GM19455 (cell line): ENCODE data around the gene C20orf204.

ENCODE experiments used
- ATAC-seq: cut with Tn5 transposase; IDR thresholded peaks from one replicate; pipeline ENCODE4 v1.9.1; 2021; ENCODE audit not compliant: unreplicated experiment

Gene C20orf204

GRCh38 chr20:64055396-64055892, 19.5 kb downstream of the C20orf204 start:
- no peak for ATAC-seq

GRCh38 chr20:64055893-64056638, 20.1 kb downstream of the C20orf204 start:
- no peak for ATAC-seq

- no peak for ATAC-seq
These were observed 20.6 kb downstream of the C20orf204 start for GRCh38 chr20:64056639-64056888.

- no peak for ATAC-seq
These were observed 21.1 kb downstream of the C20orf204 start for GRCh38 chr20:64056889-64057627.

GRCh38 chr20:64057628-64058498, 21.9 kb downstream of the C20orf204 start:
- ATAC-seq, result no peak

- no peak for ATAC-seq
These were observed 22.6 kb downstream of the C20orf204 start for GRCh38 chr20:64058536-64058935.

GRCh38 chr20:64062276-64062595, 26.3 kb downstream of the C20orf204 start:
- no peak for ATAC-seq

GRCh38 chr20:64062596-64063388, 26.8 kb downstream of the C20orf204 start, which contains the start of gene TCEA2:
TSS of gene TCEA2 (plus strand) at chr20:64063198. CDS start at chr20:64063313, 115 bp downstream.
- ATAC-seq, result peak; percentile 77

- ATAC-seq, result no peak
These were observed 27.6 kb downstream of the C20orf204 start for GRCh38 chr20:64063389-64064144.

- ATAC-seq, result no peak
These were observed 28.2 kb downstream of the C20orf204 start for GRCh38 chr20:64064145-64064698.

GRCh38 chr20:64065062-64065973, 29.3 kb downstream of the C20orf204 start:
- ATAC-seq, result no peak

- peak; percentile 46 for ATAC-seq
These were observed 30.0 kb downstream of the C20orf204 start for GRCh38 chr20:64065974-64066343.

GRCh38 chr20:64067005-64067632, 31.1 kb downstream of the C20orf204 start:
- no peak for ATAC-seq

- ATAC-seq, result no peak
These were observed 31.8 kb downstream of the C20orf204 start for GRCh38 chr20:64067733-64068307.

- no peak for ATAC-seq
These were observed 32.6 kb downstream of the C20orf204 start for GRCh38 chr20:64068386-64069208.

- no peak for ATAC-seq
These were observed 33.2 kb downstream of the C20orf204 start for GRCh38 chr20:64069209-64069613.

GRCh38 chr20:64069614-64070243, 33.7 kb downstream of the C20orf204 start:
- no peak for ATAC-seq
